IMR-90 (cell line): ENCODE results near the gene SMIM36. TPM values are rescaled to one million over a fixed set of nuclear protein-coding genes. Genes with fewer than 3 reads are reported as not detected.

Experiments
- ATAC-seq: fragments of 200-7000 bp; cut with Tn5 transposase; 2 replicates; pipeline ENCODE4 v1.9.1; 2020; ENCODE audit warnings: low read depth, mild to moderate bottlenecking, moderate library complexity
- BruUV-seq: library from RNA; stranded (reverse); fragments of 400-500 nt; replicated peaks from 2 replicates; lab custom pipeline; 2021; lab: Mats Ljungman, UMichigan
- CTCF ChIA-PET: fragments of 300-600 bp; formaldehyde crosslinking; extraction: SDS; loops from one replicate; lab custom pipeline; 2021; ENCODE audit warnings: antibody characterized with exemption; lab: Yijun Ruan, JAX
- POLR2A ChIA-PET: fragments of 300-600 bp; sonication (Branson Sonifier 250); formaldehyde crosslinking; loops from one replicate; lab custom pipeline; 2022; ENCODE audit warnings: antibody characterized with exemption; ENCODE audit not compliant: unreplicated experiment; lab: Charles Lee
- DNase-seq: peaks from one replicate; pipeline ENCODE4 v3.0.0; 2013
- H2AFZ ChIP-seq: replicated peaks from 2 replicates; pipeline ENCODE3; 2013; ENCODE audit warnings: low read length, mild to moderate bottlenecking; ENCODE audit not compliant: poor library complexity
- H2AK5ac ChIP-seq: 2 replicates; pipeline ENCODE4 v1.6.1; 2013; ENCODE audit warnings: low read depth, low read length, inconsistent platforms
- H2AK9ac ChIP-seq: replicated peaks from 2 replicates; pipeline ENCODE3; 2013; ENCODE audit warnings: mild to moderate bottlenecking, low read depth, low read length, moderate library complexity; ENCODE audit not compliant: poor library complexity
- H2BK120ac ChIP-seq: 2 replicates; pipeline ENCODE4 v1.6.1; 2013; ENCODE audit warnings: low read depth, low read length, inconsistent platforms
- H2BK15ac ChIP-seq: 3 replicates; pipeline ENCODE4 v1.6.1; 2013; ENCODE audit warnings: low read depth, low read length, inconsistent platforms
- H2BK20ac ChIP-seq: 2 replicates; pipeline ENCODE4 v1.6.1; 2013; ENCODE audit warnings: low read depth, mild to moderate bottlenecking, inconsistent platforms, low read length, moderate library complexity
- H2BK5ac ChIP-seq: 2 replicates; pipeline ENCODE4 v1.6.1; 2013; ENCODE audit warnings: mild to moderate bottlenecking, low read depth, low read length, inconsistent platforms; ENCODE audit not compliant: poor library complexity, severe bottlenecking
- H3K14ac ChIP-seq: replicated peaks from 2 replicates; pipeline ENCODE4 v1.6.1; 2013; ENCODE audit warnings: low read depth, low read length, inconsistent platforms
- H3K18ac ChIP-seq: 2 replicates; pipeline ENCODE4 v1.6.1; 2013; ENCODE audit warnings: low read depth, low read length, control low read depth
- H3K23ac ChIP-seq: 2 replicates; pipeline ENCODE4 v1.6.1; 2013; ENCODE audit warnings: low read depth, low read length, inconsistent platforms
- H3K27ac ChIP-seq: 2 replicates; pipeline ENCODE4 v1.5.1; 2013; ENCODE audit warnings: mild to moderate bottlenecking, control low read depth, low read length; ENCODE audit not compliant: insufficient read depth
- H3K27me3 ChIP-seq: 2 replicates; pipeline ENCODE4 v1.6.1; 2013; ENCODE audit warnings: low read length; ENCODE audit not compliant: control insufficient read depth, insufficient read depth
- H3K36me3 ChIP-seq: 2 replicates; pipeline ENCODE4 v1.6.1; 2013; ENCODE audit warnings: low read length, mixed read lengths; ENCODE audit not compliant: control insufficient read depth, insufficient read depth
- H3K4ac ChIP-seq: 2 replicates; pipeline ENCODE4 v1.6.1; 2013; ENCODE audit warnings: low read depth, low read length, inconsistent platforms
- H3K4me1 ChIP-seq: 2 replicates; pipeline ENCODE4 v1.6.1; 2013; ENCODE audit warnings: low read length, mixed read lengths; ENCODE audit not compliant: control insufficient read depth, insufficient read depth
- H3K4me2 ChIP-seq: 2 replicates; pipeline ENCODE4 v1.6.1; 2013; ENCODE audit warnings: low read depth, mild to moderate bottlenecking, control low read depth, low read length, moderate library complexity
- H3K4me3 ChIP-seq: 2 replicates; pipeline ENCODE4 v1.5.1; 2013; ENCODE audit warnings: low read depth, mild to moderate bottlenecking, control low read depth, low read length, moderate library complexity; ENCODE audit not compliant: insufficient read depth
- H3K56ac ChIP-seq: 2 replicates; pipeline ENCODE4 v1.6.1; 2013; ENCODE audit warnings: low read length, inconsistent platforms; ENCODE audit not compliant: insufficient read depth; ENCODE audit errors: extremely low read depth
- H3K79me1 ChIP-seq, 2 experiments: 2 replicates each; pipeline ENCODE4 v1.6.1; 2013; ENCODE audit warnings: low read length in 2 of 2, inconsistent platforms in 1 of 2, low read depth in 1 of 2
- H3K9ac ChIP-seq: 2 replicates; pipeline ENCODE4 v1.6.1; 2013; ENCODE audit warnings: low read depth, low read length, control low read depth
- H3K9me1 ChIP-seq: 2 replicates; pipeline ENCODE4 v1.6.1; 2013; ENCODE audit warnings: low read length, inconsistent platforms; ENCODE audit not compliant: insufficient read depth
- H3K9me3 ChIP-seq: 2 replicates; pipeline ENCODE4 v1.6.1; 2013; ENCODE audit warnings: low read length; ENCODE audit not compliant: control insufficient read depth, insufficient read depth
- H4K20me1 ChIP-seq: 2 replicates; pipeline ENCODE4 v1.6.1; 2013; ENCODE audit warnings: low read length, inconsistent platforms; ENCODE audit not compliant: insufficient read depth
- H4K5ac ChIP-seq: 2 replicates; pipeline ENCODE4 v1.6.1; 2013; ENCODE audit warnings: mild to moderate bottlenecking, low read depth, low read length, control low read depth
- H4K8ac ChIP-seq, 2 experiments: 2 replicates each; pipeline ENCODE4 v1.6.1; 2013; ENCODE audit warnings: low read depth in 2 of 2, low read length in 2 of 2, control low read depth in 1 of 2, inconsistent platforms in 1 of 2
- H4K91ac ChIP-seq: 2 replicates; pipeline ENCODE4 v1.6.1; 2013; ENCODE audit warnings: low read depth, low read length, inconsistent platforms; ENCODE audit not compliant: insufficient read depth
- BHLHE40 ChIP-seq: fragments of 150-350 bp; IDR thresholded peaks from 2 replicates; pipeline ENCODE4 v1.6.1; 2016; ENCODE audit warnings: mild to moderate bottlenecking, low read depth, low read length
- CEBPB ChIP-seq: IDR thresholded peaks from 2 replicates; pipeline ENCODE4 v1.6.1; 2012; ENCODE audit warnings: low read depth, low read length, improper control_type of control experiment
- CHD1 ChIP-seq: IDR thresholded peaks from 2 replicates; pipeline ENCODE4 v1.6.1; 2012; ENCODE audit warnings: low read depth, low read length, improper control_type of control experiment
- FOS ChIP-seq: fragments of 150-350 bp; IDR thresholded peaks from 2 replicates; pipeline ENCODE4 v1.6.1; 2016; ENCODE audit warnings: low read depth, low read length
- MAFK ChIP-seq: IDR thresholded peaks from 2 replicates; pipeline ENCODE4 v1.6.1; 2012; ENCODE audit warnings: low read depth, low read length, improper control_type of control experiment
- NFE2L2 ChIP-seq: fragments of 150-350 bp; IDR thresholded peaks from 2 replicates; pipeline ENCODE4 v1.6.1; 2016; ENCODE audit warnings: low read depth, mild to moderate bottlenecking, low read length
- RAD21 ChIP-seq: IDR thresholded peaks from 2 replicates; pipeline ENCODE4 v1.6.1; 2012; ENCODE audit warnings: low read length, improper control_type of control experiment
- SMC3 ChIP-seq: fragments of 150-350 bp; IDR thresholded peaks from 2 replicates; pipeline ENCODE4 v1.6.1; 2016; ENCODE audit warnings: low read depth, mild to moderate bottlenecking, antibody characterized with exemption, low read length, moderate library complexity
- WGBS, 2 experiments: methylation state at CpG; one replicate each; pipeline versions ENCODE4 v1.1.5 to v1.1.7; 2013; ENCODE audit warnings: missing lambda C conversion rate in 2 of 2; ENCODE audit not compliant: insufficient read length in 1 of 2; ENCODE audit errors: extremely low coverage in 2 of 2; 5-methylcytosine and 5-hydroxymethylcytosine counted together
- dilution Hi-C: fragments of 300-500 bp; cut with HindIII; formaldehyde crosslinking; loops from one replicate; pipeline ENCODE4 v1.14.3; 2018; ENCODE audit warnings: low sequenced_read_pairs; ENCODE audit not compliant: unreplicated experiment
- in situ Hi-C: fragments of 300-500 bp; cut with MboI; formaldehyde crosslinking; loops from 3 replicates; pipeline ENCODE4 v1.14.3; 2019; ENCODE audit warnings: low sequenced_read_pairs, inconsistent platforms, mixed read lengths
- intact Hi-C: fragments of 100-400 bp; cut with micrococcal nuclease; formaldehyde crosslinking; loops from 2 replicates; pipeline ENCODE4 v1.10.0; 2022
- polyA plus RNA-seq, 3 experiments: library from polyadenylated mRNA; depleted of rRNA; stranded (reverse); fragments of >200 nt; gene quantifications; 2 replicates each; pipeline ENCODE4 v1.2.3, GENCODE V29; 2012; ENCODE audit warnings: low replicate concordance in 1 of 3
- total RNA-seq: library from RNA; depleted of rRNA; stranded (reverse); fragments of >200 nt; gene quantifications from 2 replicates; pipeline ENCODE4 v1.2.3, GENCODE V29; 2012
- TF ChIP-seq, protein P1 (sequence below): fragments of 150-350 bp; IDR thresholded peaks from 2 replicates; pipeline ENCODE4 v1.6.1; 2016; ENCODE audit warnings: low read depth, mild to moderate bottlenecking, low read length, moderate library complexity, borderline replicate concordance

The SMIM36 gene
- total and polyA plus RNA-seq, 2 of the 4 experiments (the other 2 are of a cell fraction), result not detected

DNA sequence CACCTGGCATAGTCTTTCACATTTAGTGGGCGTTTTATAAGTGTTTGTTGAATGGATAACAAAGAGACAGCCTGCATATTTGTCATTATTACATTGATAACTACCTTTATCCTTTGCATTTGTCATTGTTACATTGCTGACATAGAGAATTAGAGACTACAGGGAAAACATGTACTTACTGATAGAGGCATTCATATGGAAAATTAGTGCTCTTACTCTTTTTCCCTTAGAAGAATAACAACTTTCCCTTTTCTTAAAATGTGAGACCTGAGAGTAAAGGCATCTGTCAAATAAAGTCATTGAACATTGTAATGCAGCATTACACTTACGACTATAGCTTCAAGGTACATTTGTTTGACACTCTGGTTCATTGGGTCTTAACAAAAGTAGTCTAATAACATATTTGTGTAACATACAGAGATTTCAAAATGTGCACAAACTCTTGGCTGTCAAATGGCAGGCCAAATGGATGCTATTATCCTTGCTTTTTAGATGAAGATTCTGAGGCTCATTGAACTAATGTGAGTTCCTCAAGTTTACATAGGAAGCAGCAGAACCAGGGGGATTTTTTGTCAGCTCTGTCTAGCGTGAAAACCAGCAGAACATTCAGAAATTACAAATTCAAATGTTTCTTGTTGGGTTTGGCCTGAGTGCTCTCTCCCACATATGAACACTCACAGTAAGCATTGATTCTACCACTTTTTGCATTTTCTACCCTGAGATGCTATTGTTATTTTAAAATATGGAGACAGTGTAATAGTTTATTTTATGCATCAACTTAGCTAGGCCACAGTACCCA is 28.5 kb downstream of the SMIM36 start:
- POLR2A ChIA-PET, result no interaction called here
- Histone ChIP-seq H3K9me1 (no peaks in the 10 kb centered on the region), H4K20me1 (no peaks in the 10 kb centered on the region), H3K4me3 (no peak overlapping the region), H4K8ac (no peak overlapping the region), H3K4ac (no peak overlapping the region), H3K4me2 (no peak overlapping the region), H3K27ac (no peak overlapping the region), H2AFZ (no peak overlapping the region), H3K14ac (no peak overlapping the region), H2BK15ac (no peak overlapping the region), H2BK5ac (no peak overlapping the region), H3K56ac (no peak overlapping the region), H3K36me3 (no peaks in the 10 kb centered on the region), H2BK20ac (no peak overlapping the region), H3K23ac (no peak overlapping the region), H2BK120ac (no peak overlapping the region), H3K27me3 (peaks cover 4% of the 10 kb centered on the region), H2AK9ac (no peak overlapping the region), H4K91ac (no peak overlapping the region), H3K4me1 (no peaks in the 10 kb centered on the region; the same call in 1 of the 2 replicates), H4K5ac (no peak overlapping the region), H3K18ac (no peak overlapping the region), H2AK5ac (no peak overlapping the region), H3K9ac (no peak overlapping the region), H3K9me3 (no peaks in the 10 kb centered on the region), H3K79me1 (no peaks in the 10 kb centered on the region)
- CTCF ChIA-PET, result no interaction called here
- no CpG with 5 or more reads among the region's 3 CpGs for WGBS, 2 experiments
- BruUV-seq, result no TSS peak
- DNase-seq (no peak), ATAC-seq (no peak)
- in situ Hi-C loops, result no loop called here
- intact Hi-C loops, result no loop called here
- dilution Hi-C loops, result no loop called here
- TF ChIP-seq CHD1 (no peak), CEBPB (no peak), NFE2L2 (no peak), MAFK (no peak), BHLHE40 (no peak), RAD21 (no peak), FOS (no peak), SMC3 (no peak)
- TF ChIP-seq, protein P1, sequence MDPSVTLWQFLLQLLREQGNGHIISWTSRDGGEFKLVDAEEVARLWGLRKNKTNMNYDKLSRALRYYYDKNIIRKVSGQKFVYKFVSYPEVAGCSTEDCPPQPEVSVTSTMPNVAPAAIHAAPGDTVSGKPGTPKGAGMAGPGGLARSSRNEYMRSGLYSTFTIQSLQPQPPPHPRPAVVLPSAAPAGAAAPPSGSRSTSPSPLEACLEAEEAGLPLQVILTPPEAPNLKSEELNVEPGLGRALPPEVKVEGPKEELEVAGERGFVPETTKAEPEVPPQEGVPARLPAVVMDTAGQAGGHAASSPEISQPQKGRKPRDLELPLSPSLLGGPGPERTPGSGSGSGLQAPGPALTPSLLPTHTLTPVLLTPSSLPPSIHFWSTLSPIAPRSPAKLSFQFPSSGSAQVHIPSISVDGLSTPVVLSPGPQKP, result no peak
